Endothelial cell of umbilical vein (primary cell): ENCODE results near the gene PRLR. TPM values are rescaled to one million over a fixed set of nuclear protein-coding genes. Genes with fewer than 3 reads are reported as not detected.

Experiments used
- BruUV-seq: library from RNA; stranded (reverse); fragments of 400-500 nt; replicated peaks from 2 replicates; lab custom pipeline; 2021; lab: Mats Ljungman, UMichigan
- CTCF ChIA-PET: fragments of 300-600, 350-600 bp; sonication (Branson Sonifier 250); formaldehyde crosslinking; loops from one replicate; lab custom pipeline; 2021; ENCODE audit warnings: antibody characterized with exemption, inconsistent platforms; lab: Charles Lee
- POLR2A ChIA-PET: fragments of 300-600, 350-600 bp; sonication (Branson Sonifier 250); formaldehyde crosslinking; loops from one replicate; lab custom pipeline; 2021; ENCODE audit warnings: antibody characterized with exemption, inconsistent platforms; lab: Charles Lee
- DNase-seq: peaks from one replicate; pipeline ENCODE4 v3.0.0-alpha.2; 2011; ENCODE audit warnings: low read depth, low spot score
- FAIRE-seq: peaks from 2 replicates; lab custom pipeline; 2011; peaks lifted over from hg19 to GRCh38; lab: Jason Lieb, UNC
- H2AFZ ChIP-seq: 2 replicates; pipeline ENCODE4 v1.6.0; 2012; ENCODE audit warnings: low read depth, low read length, control low read depth, inconsistent platforms
- H3K27ac ChIP-seq: 2 replicates; pipeline ENCODE4 v1.5.1; 2011; ENCODE audit warnings: low read depth, mild to moderate bottlenecking, control low read depth, low read length, moderate library complexity; ENCODE audit not compliant: insufficient read depth
- H3K27me3 ChIP-seq, 2 experiments: 2 replicates each; pipeline versions ENCODE4 v1.6.0 to v1.6.1; 2011; ENCODE audit warnings: low read length in 2 of 2, mixed read lengths in 1 of 2; ENCODE audit not compliant: control insufficient read depth in 2 of 2, insufficient read depth in 2 of 2
- H3K36me3 ChIP-seq, 2 experiments: 2 replicates in 1 of 2; 3 replicates in 1 of 2; pipeline ENCODE4 v1.5.1; 2011; ENCODE audit warnings: low read length in 2 of 2, mild to moderate bottlenecking in 1 of 2, moderate library complexity in 1 of 2; ENCODE audit not compliant: control insufficient read depth in 2 of 2, insufficient read depth in 2 of 2; ENCODE audit errors: extremely low read depth in 1 of 2
- H3K4me1 ChIP-seq: 3 replicates; pipeline ENCODE4 v1.5.1; 2011; ENCODE audit warnings: mild to moderate bottlenecking, low read length; ENCODE audit not compliant: control insufficient read depth, insufficient read depth; ENCODE audit errors: extremely low read depth
- H3K4me2 ChIP-seq: 2 replicates; pipeline ENCODE4 v1.6.1; 2011; ENCODE audit warnings: low read length, control low read depth, mixed read lengths; ENCODE audit not compliant: insufficient read depth
- H3K4me3 ChIP-seq, 3 experiments: fragments of 200-600 bp in 1 of 3; sonication (generic), shearing (Covaris generic) in 1 of 3; replicated peaks in 1 of 3; 2 replicates each; pipeline ENCODE4 v1.5.1; 2011 to 2016; ENCODE audit warnings: control low read depth in 3 of 3, low read length in 3 of 3, mild to moderate bottlenecking in 2 of 3, inconsistent platforms in 1 of 3, low read depth in 1 of 3, moderate library complexity in 1 of 3; ENCODE audit not compliant: insufficient read depth in 1 of 3
- H3K79me2 ChIP-seq: 2 replicates; pipeline ENCODE4 v1.6.0; 2012; ENCODE audit warnings: low read length, inconsistent platforms; ENCODE audit not compliant: control insufficient read depth, insufficient read depth
- H3K9ac ChIP-seq: replicated peaks from 2 replicates; pipeline ENCODE3; 2011; ENCODE audit warnings: low read length, control low read depth; ENCODE audit not compliant: insufficient read depth; ENCODE audit errors: extremely low read depth
- H3K9me1 ChIP-seq: replicated peaks from 3 replicates; pipeline ENCODE4 v1.6.0; 2011; ENCODE audit warnings: mild to moderate bottlenecking, low read length; ENCODE audit not compliant: control insufficient read depth, insufficient read depth; ENCODE audit errors: extremely low read depth
- H3K9me3 ChIP-seq: replicated peaks from 2 replicates; pipeline ENCODE4 v1.5.1; 2012; ENCODE audit warnings: low read length, inconsistent platforms; ENCODE audit not compliant: control insufficient read depth, insufficient read depth
- H4K20me1 ChIP-seq: replicated peaks from 2 replicates; pipeline ENCODE3; 2011; ENCODE audit warnings: mild to moderate bottlenecking, low read length; ENCODE audit not compliant: control insufficient read depth, insufficient read depth; ENCODE audit errors: extremely low read depth
- EZH2 ChIP-seq: IDR thresholded peaks from 2 replicates; pipeline ENCODE4 v1.6.1; 2012; ENCODE audit warnings: borderline replicate concordance, low read depth, mild to moderate bottlenecking, moderate library complexity, low read length, inconsistent platforms; ENCODE audit not compliant: severe bottlenecking
- FOS ChIP-seq: IDR thresholded peaks from 2 replicates; pipeline ENCODE4 v1.6.1; 2011; ENCODE audit warnings: mild to moderate bottlenecking, low read length, moderate library complexity, borderline replicate concordance; ENCODE audit not compliant: insufficient read depth
- GATA2 ChIP-seq: IDR thresholded peaks from 2 replicates; pipeline ENCODE4 v1.7.0; 2011; ENCODE audit warnings: low read depth, mild to moderate bottlenecking, moderate library complexity, mixed read lengths, low read length; ENCODE audit not compliant: insufficient read length, insufficient read depth
- JUN ChIP-seq: IDR thresholded peaks from 2 replicates; pipeline ENCODE4 v1.6.1; 2011; ENCODE audit warnings: borderline replicate concordance, low read depth; ENCODE audit not compliant: insufficient read length, insufficient read depth
- MYC ChIP-seq: IDR thresholded peaks from one replicate; pipeline ENCODE4 v1.6.1; 2011; ENCODE audit warnings: mild to moderate bottlenecking, low read depth, low read length
- POLR2A ChIP-seq: IDR thresholded peaks from 2 replicates; pipeline ENCODE4 v1.6.1; 2012; ENCODE audit warnings: low read depth, mild to moderate bottlenecking, control low read depth, low read length
- POLR2AphosphoS5 ChIP-seq: IDR thresholded peaks from 2 replicates; pipeline ENCODE4 v1.6.1; 2012; ENCODE audit warnings: low read depth, mild to moderate bottlenecking, control low read depth, low read length, moderate library complexity; ENCODE audit not compliant: insufficient read depth
- dilution Hi-C: fragments of 300-500 bp; cut with MboI; formaldehyde crosslinking; loops from one replicate; pipeline ENCODE4 v1.15.0; 2019; ENCODE audit warnings: low sequenced_read_pairs; ENCODE audit not compliant: extremely low pct_ligation_motif_present
- intact Hi-C: fragments of 100-400 bp; cut with micrococcal nuclease; formaldehyde crosslinking; loops from one replicate; pipeline ENCODE4 v1.10.0; 2022
- polyA plus RNA-seq, 4 experiments: library from polyadenylated mRNA; depleted of rRNA in 3 of 4; stranded (reverse) in 3 of 4; unstranded in 1 of 4; fragments of >200 nt; gene quantifications; 2 replicates each; pipeline versions ENCODE4 v1.2.1 to v1.2.3, GENCODE V29; 2011 to 2012; ENCODE audit warnings: missing spikeins in 1 of 4
- total RNA-seq: library from RNA; stranded (reverse); gene quantifications from 2 replicates; pipeline ENCODE4 v1.2.3, GENCODE V29; 2021
- TF ChIP-seq, protein P1 (sequence below): IDR thresholded peaks from 2 replicates; pipeline ENCODE4 v1.6.1; 2011; ENCODE audit not compliant: insufficient read depth, insufficient read length
- TF ChIP-seq, protein P2 (sequence below), 2 donors: IDR thresholded peaks; 1 replicate in 1 of 2; 2 replicates in 1 of 2; pipeline ENCODE4 v1.5.1; 2011; ENCODE audit warnings: low read length in 2 of 2, mild to moderate bottlenecking in 2 of 2, moderate library complexity in 2 of 2, control low read depth in 1 of 2, inconsistent platforms in 1 of 2, low read depth in 1 of 2; ENCODE audit not compliant: insufficient read depth in 1 of 2; ENCODE audit errors: extremely low read depth in 1 of 2

The PRLR gene
- total and polyA plus RNA-seq, 2 donors (not counting 3 experiments of a cell fraction or from before 2014, with no cell fraction given) = not detected

DNA sequence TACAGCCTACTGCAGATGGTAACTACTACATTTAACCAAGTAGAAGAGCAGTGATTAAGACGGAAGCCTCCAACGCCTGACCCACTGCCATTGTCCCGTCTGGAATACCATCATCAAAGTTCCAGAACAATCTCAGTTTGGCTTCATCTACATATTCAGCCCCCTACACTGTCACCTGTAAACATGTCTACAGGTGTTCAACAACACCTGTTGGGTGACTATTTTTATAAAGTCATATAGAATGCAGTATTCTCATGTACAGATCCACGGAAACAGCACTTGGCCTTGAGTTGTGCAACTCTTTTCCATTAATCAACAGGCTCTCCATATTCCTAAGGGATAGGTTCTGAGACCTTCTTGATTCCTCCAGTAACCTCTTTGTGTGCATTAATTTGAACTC is 129.3 kb downstream of the PRLR start:
- Histone ChIP-seq H3K4me3 (no peak overlapping the region), H3K4me1 (no peaks in the 10 kb centered on the region), H3K9me1 (no peaks in the 10 kb centered on the region), H3K9me3 (no peaks in the 10 kb centered on the region), H3K9ac (no peak overlapping the region), H3K79me2 (no peaks in the 10 kb centered on the region), H4K20me1 (no peaks in the 10 kb centered on the region), H3K36me3 (no peaks in the 10 kb centered on the region), H3K4me2 (no peak overlapping the region), H3K27ac (no peak overlapping the region), H3K27me3 (no peaks in the 10 kb centered on the region), H2AFZ (no peak overlapping the region)
- BruUV-seq = no TSS peak
- DNase-seq (no peak), FAIRE-seq (no peak)
- POLR2A ChIA-PET = no interaction called here
- CTCF ChIA-PET = no interaction called here
- dilution Hi-C loops (no loop called here), intact Hi-C loops (no loop called here)
- TF ChIP-seq FOS (no peak), EZH2 (no peak), POLR2AphosphoS5 (no peak), POLR2A (no peak), JUN (no peak), GATA2 (no peak), MYC (no peak)
- TF ChIP-seq, protein P1, sequence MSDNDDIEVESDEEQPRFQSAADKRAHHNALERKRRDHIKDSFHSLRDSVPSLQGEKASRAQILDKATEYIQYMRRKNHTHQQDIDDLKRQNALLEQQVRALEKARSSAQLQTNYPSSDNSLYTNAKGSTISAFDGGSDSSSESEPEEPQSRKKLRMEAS = no peak
- TF ChIP-seq, protein P2, sequence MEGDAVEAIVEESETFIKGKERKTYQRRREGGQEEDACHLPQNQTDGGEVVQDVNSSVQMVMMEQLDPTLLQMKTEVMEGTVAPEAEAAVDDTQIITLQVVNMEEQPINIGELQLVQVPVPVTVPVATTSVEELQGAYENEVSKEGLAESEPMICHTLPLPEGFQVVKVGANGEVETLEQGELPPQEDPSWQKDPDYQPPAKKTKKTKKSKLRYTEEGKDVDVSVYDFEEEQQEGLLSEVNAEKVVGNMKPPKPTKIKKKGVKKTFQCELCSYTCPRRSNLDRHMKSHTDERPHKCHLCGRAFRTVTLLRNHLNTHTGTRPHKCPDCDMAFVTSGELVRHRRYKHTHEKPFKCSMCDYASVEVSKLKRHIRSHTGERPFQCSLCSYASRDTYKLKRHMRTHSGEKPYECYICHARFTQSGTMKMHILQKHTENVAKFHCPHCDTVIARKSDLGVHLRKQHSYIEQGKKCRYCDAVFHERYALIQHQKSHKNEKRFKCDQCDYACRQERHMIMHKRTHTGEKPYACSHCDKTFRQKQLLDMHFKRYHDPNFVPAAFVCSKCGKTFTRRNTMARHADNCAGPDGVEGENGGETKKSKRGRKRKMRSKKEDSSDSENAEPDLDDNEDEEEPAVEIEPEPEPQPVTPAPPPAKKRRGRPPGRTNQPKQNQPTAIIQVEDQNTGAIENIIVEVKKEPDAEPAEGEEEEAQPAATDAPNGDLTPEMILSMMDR (IDR thresholded peaks at IDR 0.05; ENCODE audit: extremely low read depth in 1 of 2, insufficient read depth in 1 of 2, low read depth in 1 of 2, low read length in 2 of 2) = no peak
